ENCODE results near the gene IQGAP2. TPM values are rescaled to one million over a fixed set of nuclear protein-coding genes. Genes with fewer than 3 reads are reported as not detected.

Gene IQGAP2
- total and polyA plus RNA-seq, 9 of the 15 experiments (the other 6 are each of a cell fraction or from before 2014, with no cell fraction given), result 8.7 to 23.2 (median 17.4) TPM

GRCh38 chr5:76415855-76416254 lies 12.8 kb downstream of the IQGAP2 start:
- H3K9me3 ChIP-seq (replicated peaks; ENCODE audit: control insufficient read depth, insufficient read depth, low read depth, low read length), result no peaks in the 10 kb centered on the region
- no TSS peak for BruUV-seq (replicated peaks)
- no peak for ATAC-seq
- no peak overlapping the region for H3K4me2 ChIP-seq (ENCODE audit: insufficient read depth, low read length)
- no peaks in the 10 kb centered on the region for H4K20me1 ChIP-seq (replicated peaks; ENCODE audit: control insufficient read depth, insufficient read depth, low read length)
- H3K4me3 ChIP-seq, result no peak overlapping the region
- FAIRE-seq, result no peak
- H3K9me1 ChIP-seq (ENCODE audit: control insufficient read depth, insufficient read depth, low read length), result no peaks in the 10 kb centered on the region
- H3K27ac ChIP-seq (ENCODE audit: extremely low read depth, low read depth, low read length), result no peak overlapping the region
- H3K36me3 ChIP-seq (ENCODE audit: control insufficient read depth, insufficient read depth, low read length), result no peaks in the 10 kb centered on the region
- H2AFZ ChIP-seq (ENCODE audit: low read depth, low read length), result no peak overlapping the region
- in situ Hi-C loops (cut with MboI), result no loop called here
- H3K79me2 ChIP-seq (ENCODE audit: control insufficient read depth, insufficient read depth, low read length), result no peaks in the 10 kb centered on the region
- H3K9ac ChIP-seq (ENCODE audit: insufficient read depth in 1 of 2, low read depth in 2 of 2, low read length in 2 of 2), result no peak overlapping the region
- no peaks in the 10 kb centered on the region for H3K4me1 ChIP-seq (replicated peaks in 1 of 2; ENCODE audit: control insufficient read depth in 2 of 2, insufficient read depth in 2 of 2, low read length in 2 of 2)
- ChIA-PET CTCF (ENCODE audit: low intra/inter-chr PET ratio) (no interaction called here), POLR2A (no interaction called here)
- 34% methylated on average over 2 of the region's 2 CpGs for WGBS (ENCODE audit: insufficient coverage, low coverage, missing lambda C conversion rate)
- DNase-seq (ENCODE audit: extremely low read depth in 1 of 4, low spot score in 3 of 4), result no peak
- intact Hi-C loops (cut with micrococcal nuclease), result no loop called here
- no peaks in the 10 kb centered on the region for H3K27me3 ChIP-seq (ENCODE audit: control insufficient read depth in 2 of 2, insufficient read depth in 2 of 2, low read length in 2 of 2)
- TF ChIP-seq PRMT5 (CRISPR knock-in tag; IDR thresholded peaks at IDR 0.05) (no peak), U2AF1 (optimal IDR thresholded peaks at IDR 0.05; ENCODE audit: low read depth, low read length) (no peak), SPI1 (IDR thresholded peaks at IDR 0.05; ENCODE audit: borderline replicate concordance, low read depth, low read length) (no peak), KLF16 (IDR thresholded peaks at IDR 0.05) (no peak), E2F1 (CRISPR knock-in tag; IDR thresholded peaks at IDR 0.05) (no peak), REST (IDR thresholded peaks at IDR 0.05; ENCODE audit: borderline replicate concordance) (no peak), REST (CRISPR knock-in tag; IDR thresholded peaks at IDR 0.05; ENCODE audit: low read depth) (no peak), KLF6 (CRISPR knock-in tag; IDR thresholded peaks at IDR 0.05; ENCODE audit: borderline replicate concordance) (no peak), ZFP91 (CRISPR knock-in tag; IDR thresholded peaks at IDR 0.05) (no peak), ZNF644 (tag; IDR thresholded peaks at IDR 0.05; ENCODE audit: low read depth) (no peak), SMARCA4 (IDR thresholded peaks at IDR 0.05) (no peak), NR0B1 (IDR thresholded peaks at IDR 0.05; ENCODE audit: partially characterized antibody) (no peak)
